HPDE6-E6E7 (cell line): Measurements from ENCODE around the gene SYTL2.
"Not testable (repeated sequence)": the region's sequence is repeated elsewhere in the genome, so short reads cannot be mapped to it uniquely, and the experiment has no call there.

Experiments used
- DNase-seq: peaks from one replicate; pipeline ENCODE4 v3.0.0; 2011; ENCODE audit warnings: missing footprints; ENCODE audit errors: extremely low spot score

Gene SYTL2

DNA sequence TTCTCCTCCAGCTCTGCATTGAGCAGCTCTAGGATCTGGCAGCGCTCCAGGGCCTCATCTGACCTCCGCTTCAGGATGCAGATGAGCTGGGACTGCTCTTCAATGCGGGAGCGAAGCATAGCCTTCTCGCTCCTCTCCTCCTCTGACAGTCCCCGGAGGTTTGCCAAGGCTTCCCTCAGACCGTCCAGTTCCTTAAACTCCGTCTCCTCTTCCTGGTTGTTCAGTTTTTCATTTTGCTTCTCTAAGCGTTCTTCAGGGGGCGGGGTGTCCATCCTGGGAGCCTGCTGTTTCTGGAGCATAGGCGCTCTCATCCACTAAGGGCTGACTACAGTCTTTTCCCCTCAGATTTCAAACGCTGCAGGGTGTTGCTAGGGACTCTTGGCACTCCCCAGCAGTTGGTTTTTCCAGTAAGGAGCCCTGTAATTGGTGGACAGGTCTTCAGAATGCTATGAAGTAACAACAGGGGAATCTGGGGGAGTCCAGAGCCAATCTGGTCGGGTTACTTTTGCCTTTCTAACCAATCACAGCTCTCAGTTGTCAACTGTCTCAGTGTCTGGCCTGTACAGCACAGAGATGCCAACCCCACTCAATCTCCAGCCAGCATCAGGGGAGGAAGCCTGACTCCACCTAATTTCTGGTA, 125.0 kb downstream of the SYTL2 start, which contains the start of gene CCDC89:
Gene CCDC89 (minus strand): TSS at position 376 of the 640 bp plus-strand sequence. CDS start 65 bp downstream, at position 311.
- DNase-seq, result no peak

DNA sequence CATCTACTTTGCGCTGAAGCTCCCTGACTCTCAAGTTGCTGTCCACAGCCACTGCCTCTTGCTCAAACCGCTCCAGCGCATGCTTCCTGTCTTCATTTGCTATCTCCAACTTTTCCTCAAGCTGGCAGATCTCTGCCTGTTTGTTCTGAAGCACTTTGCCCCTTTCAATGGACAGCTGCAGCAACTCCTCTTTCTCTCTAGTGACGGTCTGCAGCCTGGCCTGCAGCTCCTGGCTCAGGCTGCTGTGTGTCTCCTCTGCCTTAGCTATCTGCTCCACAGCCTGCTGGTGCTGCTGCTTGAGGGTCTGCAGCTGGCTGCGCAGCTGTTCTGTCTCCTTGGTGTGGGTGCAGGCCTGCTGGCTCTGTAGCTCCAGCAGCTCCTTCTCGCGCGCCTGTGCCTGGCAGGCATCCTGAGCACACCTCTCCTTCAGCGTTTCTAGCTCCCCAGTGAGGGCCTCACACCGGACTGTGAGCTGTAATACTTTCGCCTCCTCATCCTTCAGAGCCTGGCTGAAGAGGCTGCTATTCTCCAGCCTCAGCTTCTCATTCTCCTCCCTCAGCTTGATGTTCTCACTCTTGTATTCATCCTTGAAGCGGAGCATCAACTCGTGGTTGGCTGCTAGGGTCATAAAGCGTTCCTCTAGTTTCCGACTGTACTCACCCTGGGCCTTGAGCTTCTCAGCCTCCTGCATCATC, 125.7 kb downstream of the SYTL2 start:
- no peak for DNase-seq

DNA sequence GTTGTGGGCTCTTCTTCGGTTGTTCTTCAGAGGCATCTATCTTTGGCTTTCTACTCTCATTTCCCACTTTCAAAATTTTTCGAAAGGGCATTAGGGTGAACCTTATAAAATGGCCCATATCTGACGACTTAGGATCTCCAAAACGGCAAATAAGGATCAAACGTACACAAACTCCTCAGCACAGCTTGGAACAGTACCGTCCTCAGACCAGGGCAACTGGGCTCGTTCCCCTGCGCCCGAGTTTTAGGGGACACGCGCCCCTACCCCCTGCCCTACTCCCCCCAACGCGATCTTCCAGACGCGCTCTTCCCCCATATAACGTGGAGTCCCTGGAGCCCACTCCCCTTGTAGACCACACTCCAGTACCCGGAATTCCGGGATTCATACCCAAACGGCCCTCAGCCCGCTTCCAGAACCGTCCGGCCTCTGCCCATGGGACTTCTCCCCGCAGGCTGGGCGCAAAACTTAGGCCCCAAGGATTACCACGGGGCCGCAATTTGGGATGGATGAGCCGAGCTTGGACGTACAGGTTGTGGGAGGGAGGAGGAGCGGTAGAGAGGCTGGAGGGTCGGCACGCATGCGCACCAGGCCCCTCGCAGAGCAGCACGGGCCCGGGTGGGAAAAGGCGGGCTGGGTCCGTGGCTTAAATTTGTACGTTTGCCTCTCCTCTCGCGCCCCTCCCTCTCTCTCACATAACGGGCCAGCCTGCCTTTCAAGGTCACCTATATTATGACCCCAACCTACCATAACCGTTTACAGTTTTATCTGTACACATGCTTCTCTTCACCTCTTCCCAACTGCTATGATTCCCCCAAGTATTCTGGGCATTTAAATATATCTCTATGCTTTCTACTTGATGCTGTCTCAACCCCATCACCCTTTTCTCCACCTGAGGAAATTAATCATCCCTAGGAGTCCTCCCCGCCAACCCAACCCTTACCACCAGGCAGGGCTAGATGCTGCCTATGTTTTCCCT, 128.3 kb downstream of the SYTL2 start:
- no peak for DNase-seq

DNA sequence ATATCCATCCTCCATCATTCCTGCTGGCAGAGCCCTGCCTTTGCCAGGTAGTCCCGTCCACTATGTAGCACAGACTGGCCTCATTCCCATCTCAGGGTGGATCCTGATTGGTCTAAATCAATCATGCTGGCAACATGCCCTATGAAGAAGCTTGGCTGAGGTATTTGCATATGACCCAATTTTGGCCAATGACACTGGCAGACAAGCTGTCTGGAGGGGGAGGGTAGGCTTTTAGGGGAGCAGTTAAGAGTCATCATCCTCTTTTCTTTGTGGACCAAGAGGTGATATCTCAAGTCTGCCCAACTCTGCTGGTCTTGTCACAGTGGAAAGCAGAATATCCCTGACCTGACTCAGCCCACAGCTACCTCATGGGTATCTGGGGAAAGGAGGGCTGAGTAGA, 130.0 kb downstream of the SYTL2 start:
- no peak for DNase-seq

DNA sequence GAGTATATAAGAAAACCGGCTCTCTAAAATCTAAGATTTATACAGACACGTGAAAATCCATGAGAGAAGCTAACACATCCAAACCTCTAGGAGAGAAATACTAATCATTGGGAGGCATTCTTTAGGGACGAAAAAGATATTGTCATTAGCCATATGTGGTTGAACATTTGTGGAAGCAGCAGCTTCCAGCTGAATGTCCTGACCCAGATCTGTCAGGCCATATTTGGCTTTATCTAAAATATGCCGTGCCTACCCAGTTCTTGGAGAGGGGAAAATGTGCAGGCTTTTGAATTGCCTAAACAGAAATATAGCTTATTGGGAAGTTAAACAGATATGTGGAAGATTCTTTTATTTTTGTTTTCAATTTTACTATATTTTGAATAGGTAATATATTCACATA, 131.4 kb downstream of the SYTL2 start:
- DNase-seq, result no peak

DNA sequence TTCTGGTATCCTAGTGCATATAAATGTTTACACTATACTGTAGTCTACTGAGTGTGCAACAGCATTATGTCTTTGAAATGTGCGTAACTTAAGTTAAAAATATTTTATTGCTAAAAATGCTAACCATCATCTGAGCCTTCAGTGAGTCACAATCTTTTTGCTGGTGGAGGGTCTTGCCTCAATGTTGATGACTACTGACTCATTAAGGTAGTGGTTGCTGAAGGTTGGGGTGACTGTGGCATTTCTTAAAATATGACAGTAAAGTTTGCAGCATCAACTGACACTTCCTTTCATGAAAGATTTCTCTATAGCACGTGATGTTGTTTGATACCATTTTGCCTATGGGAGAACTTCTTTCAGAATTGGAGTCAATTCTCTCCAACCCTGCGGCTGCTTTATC, 137.5 kb downstream of the SYTL2 start:
- no peak for DNase-seq

DNA sequence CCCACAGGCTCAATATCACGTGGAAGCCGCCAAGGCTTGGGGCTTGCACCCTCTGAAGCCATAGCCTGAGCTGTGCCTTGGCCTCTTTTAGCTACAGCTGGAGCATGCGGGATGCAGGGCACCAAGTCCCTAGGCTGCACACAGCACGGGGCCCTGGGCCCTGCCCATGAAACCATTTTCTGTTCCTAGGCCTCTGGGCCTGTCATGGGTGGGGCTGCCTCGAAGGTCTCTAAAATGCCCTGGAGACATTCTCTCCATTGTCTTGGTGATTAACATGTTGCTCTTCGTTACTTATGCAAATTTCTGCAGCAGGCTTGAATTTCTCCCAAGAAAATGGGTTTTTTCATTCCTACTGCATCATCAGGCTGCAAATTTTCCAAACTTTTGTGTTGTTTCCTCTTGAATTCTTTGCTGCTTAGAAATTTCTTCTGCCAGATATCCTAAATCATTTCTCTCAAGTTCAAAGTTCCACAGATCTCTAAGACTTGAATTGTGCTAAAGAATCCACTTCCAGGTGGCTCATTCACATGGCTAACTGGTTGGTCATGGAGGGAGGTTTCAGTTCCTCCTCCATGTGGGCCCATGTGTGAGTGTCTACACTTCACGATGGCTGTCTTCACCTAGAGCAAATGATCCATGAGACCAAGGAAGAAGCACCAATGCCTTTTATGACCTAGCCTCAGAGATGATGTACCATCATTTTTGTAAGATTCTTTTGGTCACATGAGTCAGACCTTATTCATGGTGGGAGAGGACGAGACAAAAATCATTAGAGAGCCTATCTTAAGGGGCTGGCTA, 138.6 kb downstream of the SYTL2 start:
- no peak for DNase-seq

DNA sequence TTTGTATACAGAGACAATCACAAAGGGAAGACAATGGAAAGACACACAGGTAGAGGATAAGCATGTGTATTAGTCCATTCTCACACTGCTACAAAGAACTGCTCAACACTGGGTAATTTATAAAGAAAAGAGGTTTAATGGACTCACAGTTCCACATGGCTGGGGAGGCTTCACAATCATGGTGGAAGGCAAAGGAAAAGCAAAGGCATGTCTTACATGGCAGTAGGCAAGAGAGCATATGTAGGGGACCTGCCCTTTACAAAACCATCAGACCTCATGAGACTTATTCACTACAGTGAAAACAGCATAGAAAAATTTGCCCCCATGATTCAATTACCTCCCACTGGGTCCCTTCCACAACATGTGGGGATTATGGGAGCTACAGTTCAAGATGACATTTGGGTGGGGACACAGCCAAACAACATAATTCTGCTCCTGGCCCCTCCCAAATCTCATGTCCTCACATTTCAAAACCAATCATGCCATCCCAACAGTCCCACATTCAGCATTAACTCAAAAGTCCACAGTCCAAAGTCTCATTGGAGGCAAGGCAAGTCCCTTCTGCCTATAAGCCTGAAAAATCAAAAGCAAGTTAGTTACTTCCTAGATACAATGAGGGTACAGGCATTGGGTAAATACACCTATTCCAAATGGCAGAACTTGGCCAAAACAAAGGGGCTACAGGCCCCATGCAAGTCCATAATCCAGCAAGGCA, 139.8 kb downstream of the SYTL2 start:
- not testable (repeated sequence) for DNase-seq

DNA sequence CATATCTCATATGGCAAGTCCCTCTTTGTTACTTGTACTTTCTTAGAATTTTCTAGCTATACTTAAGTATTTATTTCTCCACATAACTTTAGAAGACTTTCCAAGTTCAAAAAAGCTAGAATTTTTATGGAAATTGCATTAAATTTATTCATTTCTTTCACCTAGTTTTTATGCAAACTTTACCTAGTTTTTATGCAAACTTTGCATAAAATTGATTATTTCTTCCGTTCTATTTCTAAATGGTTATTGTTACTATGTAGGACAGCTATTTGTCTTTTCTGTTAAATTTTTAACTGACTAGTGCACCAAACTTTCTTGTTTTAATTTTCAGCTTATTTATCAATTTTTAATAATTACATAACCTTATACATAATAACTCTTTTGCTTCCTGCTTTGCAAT, 142.8 kb downstream of the SYTL2 start:
- no peak for DNase-seq

DNA sequence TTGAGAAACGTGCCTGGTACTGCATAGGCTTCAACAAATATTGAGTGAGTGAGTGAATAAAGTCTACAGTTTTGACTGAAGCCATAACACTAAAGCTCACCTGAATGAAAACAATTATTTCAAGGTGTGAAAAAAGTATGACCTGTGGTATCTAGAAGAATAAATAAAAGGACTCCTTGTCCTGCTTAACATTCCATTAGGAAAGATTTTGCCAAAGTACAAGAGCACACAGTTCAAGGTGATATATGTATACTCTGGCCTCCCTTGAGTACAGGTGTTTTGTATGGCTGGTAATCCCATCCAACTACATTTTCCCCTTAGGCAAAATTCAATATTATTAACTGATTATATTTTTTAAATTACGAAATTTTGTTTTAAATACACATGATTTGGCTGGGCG, 144.3 kb downstream of the SYTL2 start:
- no peak for DNase-seq

DNA sequence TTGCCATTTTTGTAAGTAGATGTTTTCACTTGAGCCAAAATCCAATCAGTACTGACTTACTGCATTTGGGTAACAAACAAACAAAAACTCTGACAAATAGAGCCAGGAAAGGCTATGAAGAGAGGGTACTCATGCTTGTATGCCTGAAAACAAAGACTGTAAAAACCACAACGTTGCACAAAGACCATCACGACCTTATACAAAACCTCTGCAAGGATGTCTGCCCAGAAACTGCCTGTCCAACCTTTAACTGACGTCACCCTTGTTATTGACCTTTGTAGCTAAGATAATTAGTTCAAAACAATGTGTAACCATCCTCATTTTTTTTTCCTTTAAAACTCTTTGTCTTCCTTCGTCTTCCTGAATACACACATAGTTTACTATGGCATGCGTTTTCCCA, 145.2 kb downstream of the SYTL2 start:
- DNase-seq, result no peak

DNA sequence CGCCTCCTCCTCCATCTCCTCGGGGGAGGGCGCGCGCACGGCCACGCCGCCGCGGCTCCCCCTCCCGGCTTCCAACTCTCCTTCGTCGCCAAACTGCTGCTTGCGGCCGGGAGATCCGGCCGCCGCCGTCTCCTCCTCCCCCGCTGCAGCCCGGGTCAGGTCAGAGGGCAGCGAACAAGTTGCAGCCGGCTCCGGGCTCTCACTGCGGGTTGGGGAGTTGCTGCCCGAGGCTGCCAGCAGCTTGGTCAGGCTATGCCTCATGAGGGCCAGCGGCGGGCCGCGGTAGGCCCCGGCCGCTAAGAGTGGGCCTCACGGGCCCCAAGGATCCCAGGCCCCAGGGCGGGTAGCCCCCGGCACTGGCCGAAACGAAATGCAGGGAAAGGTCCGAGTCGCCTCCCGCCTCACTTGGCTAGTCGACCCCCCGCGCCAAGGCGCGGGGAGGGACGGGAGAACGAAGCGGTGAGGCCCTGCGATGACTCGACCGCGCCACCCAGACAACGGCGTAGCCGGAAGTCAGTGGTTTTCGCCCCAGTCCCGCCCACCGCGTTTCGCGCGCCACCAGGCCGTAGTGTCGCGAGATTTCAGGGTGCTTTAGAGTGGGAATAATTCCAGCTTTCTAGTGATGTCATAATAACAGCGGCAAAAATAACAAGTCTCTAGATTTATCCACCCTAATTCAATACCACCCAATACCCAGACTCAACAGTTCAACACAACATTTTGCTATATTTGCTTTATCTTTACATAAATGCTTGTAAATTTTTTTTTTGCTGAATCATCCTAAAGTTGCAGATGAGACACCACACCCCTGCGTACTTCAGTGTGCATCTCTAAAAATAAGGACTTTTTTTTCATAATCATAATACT, 146.1 kb downstream of the SYTL2 start, which contains the start of gene CREBZF:
Gene CREBZF (minus strand): TSS at position 515 of the 867 bp plus-strand sequence. CDS start 254 bp downstream, at position 261.
- DNase-seq, result peak; percentile 86

DNA sequence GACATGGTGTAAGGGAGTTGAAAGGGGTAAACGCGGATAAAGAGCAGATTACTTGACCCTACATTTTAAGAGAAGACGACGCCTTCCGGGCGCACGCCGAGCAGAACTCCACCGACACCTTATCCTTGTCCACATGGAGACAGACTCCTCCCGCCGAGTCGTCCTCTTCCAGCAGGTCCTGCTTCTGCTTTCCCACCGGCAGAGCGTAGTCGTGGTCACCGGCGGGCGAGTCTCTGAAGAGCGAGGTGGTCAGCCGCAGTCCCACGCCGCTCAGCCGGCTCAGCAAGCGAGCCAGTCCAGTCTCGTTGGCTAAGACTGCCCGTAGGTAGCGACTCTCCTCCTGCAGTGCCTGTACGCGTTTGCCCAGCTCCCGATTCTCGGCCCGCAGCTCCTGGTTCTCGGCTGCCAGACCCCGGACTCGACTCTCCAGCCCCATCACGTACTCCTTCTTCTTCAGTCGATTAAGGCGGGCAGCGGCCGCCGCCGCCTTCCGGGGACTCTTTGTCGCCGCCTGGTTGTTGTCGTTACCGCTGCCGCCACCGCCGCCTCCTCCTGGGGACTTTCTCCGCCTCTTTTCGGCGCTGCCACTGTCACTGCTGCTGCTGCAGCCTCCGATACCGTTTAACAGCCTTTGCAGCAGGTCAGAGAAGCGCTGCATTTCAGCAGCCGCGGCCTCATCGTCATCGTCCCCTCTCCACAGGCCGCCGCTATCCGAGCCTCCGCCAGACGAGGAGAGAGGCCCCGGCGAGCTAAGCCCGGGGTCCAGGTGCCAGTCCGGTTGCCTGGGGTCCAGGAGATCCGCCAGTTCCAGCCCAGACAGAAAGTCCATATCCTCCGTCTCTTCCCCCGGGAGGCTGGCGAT, 147.0 kb downstream of the SYTL2 start:
- peak; percentile 27 for DNase-seq

DNA sequence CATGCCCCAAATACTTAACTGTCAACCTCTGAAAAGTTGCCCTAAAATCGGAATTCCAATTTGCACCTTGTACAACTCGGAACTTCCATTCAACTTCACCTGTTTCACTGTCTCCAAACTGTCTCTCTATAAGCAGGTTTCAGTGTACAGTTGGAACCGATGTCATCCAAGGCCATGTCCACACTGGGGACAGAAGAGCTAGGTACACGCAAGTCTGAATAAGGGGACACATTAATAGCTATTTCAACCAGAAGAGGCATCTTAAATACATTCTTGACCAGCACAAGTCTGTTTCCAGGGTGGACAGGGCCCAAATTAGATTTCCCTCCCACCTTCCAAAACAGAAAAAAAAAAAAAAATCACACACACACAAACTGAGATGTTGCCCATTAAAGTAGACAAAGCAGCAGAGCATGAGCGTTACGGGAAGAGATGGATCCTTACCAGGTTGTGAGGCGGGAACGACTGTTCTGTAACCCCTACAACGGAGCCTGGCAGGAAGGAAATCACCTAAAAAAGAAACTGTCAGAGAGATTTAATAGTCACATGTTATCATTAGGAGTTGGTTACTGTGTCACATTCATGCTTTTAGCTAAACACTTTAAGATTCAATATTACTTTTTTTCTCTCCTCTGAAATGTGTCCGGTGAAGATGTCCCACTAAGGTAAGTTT, 147.7 kb downstream of the SYTL2 start:
- no peak for DNase-seq

DNA sequence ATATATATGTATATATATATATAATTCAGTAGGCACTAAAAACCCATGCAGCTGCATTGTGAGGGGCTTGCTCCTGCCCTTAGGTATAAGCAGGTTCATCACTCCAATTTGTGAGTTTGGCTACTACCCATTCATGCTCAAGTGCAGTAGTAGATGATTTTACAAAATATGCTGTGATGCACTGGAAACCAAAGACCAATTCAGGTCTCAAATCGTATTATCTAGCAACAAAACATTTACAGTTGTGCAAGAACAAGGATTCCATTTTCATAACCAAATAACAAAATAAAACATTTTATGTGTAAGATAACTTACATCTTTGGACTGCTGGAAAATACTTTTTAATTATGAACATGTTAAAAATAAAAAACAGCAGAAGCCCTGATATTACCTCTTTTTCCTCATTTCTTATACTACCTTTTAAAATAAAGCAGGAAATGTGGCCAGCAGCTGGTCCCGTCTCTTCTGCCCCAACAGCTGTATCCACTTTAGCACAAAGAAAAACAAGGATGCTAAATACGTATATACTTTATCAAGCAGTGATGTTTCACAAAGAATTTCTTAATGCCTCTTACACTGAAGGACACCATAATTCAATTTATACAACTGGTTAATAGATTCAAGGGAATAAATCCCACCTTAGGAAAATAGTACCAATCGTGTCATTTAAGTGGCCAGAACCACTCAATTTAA, 148.8 kb downstream of the SYTL2 start:
- DNase-seq, result no peak

DNA sequence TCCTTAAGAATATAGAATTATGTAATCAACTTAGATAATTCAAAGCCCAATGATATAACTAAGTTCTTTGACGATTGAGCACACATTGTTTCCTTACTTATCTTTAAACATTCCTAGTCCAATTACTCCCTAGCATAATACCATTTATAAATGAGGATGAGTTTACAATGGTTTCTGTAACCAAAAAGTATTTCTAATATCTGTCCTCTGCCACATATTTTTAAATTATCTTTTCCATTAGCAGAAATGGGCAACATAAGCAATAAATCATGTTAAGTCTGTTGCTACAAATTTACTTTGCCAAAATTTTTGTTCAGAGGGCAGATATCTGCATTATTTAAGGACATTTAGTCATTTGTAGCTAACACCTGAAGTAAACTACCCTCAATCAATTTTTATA, 152.8 kb downstream of the SYTL2 start:
- no peak for DNase-seq

DNA sequence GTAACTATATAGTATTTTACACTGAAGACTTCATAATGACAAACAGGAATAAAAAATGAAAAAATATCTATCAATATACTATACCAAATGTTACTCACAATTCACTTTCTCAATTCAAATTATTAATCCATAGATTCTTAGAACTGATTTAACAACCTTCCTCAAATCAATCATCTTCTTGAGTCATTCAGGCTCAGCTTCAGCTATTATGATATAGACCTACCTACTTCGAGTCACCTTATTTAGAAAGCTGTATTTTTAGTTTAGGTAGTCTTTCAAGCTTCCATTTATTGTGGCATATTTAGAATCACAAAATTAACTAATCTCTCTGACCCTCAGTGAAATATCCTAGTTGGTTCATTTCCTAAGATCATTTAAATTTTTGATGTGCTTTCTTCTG, 154.2 kb downstream of the SYTL2 start:
- DNase-seq, result no peak

DNA sequence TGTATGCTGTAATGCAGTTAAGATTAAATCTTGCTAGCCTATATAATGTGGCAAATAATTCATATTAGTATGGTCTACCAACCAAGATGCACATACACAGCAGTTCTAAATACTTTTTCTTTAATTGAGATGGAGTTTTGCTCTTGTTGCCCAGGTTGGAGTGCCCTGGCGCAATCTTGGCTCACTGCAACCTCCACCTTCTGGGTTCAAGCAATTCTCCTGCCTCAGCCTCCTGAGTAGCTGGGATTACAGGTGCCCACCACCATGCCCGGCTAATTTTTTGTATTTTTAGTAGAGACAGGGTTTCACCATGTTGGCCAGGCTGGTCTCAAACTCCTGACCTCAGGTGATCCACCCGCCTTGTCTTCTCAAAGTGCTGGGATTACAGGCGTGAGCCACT, 156.6 kb downstream of the SYTL2 start:
- not testable (repeated sequence) for DNase-seq
